GM23338 (cell line): ENCODE measurements around the gene MAP2K3. TPM values are rescaled to one million over a fixed set of nuclear protein-coding genes. Genes with fewer than 3 reads are reported as not detected.

Experiments
- ATAC-seq: fragments of 200-7000 bp; cut with Tn5 transposase; 3 replicates; pipeline ENCODE4 v1.9.1; 2020
- DNase-seq: peaks from one replicate; pipeline ENCODE4 v3.0.0-alpha.2; 2015; ENCODE audit warnings: low spot score
- H2AFZ ChIP-seq: fragments of 200-600 bp; sonication (generic); 2 replicates; pipeline ENCODE4 v1.8.0; 2016; ENCODE audit warnings: antibody characterized with exemption, mild to moderate bottlenecking, moderate library complexity
- H3F3A ChIP-seq: fragments of 200-600 bp; sonication (generic); replicated peaks from 2 replicates; pipeline ENCODE4 v1.8.0; 2017; ENCODE audit warnings: antibody characterized with exemption, mixed run types, low read depth
- H3K27ac ChIP-seq: fragments of 200-600 bp; sonication (generic); 2 replicates; pipeline ENCODE4 v1.6.1; 2016; ENCODE audit warnings: low read depth
- H3K27me3 ChIP-seq: fragments of 200-600 bp; sonication (generic); 2 replicates; pipeline ENCODE4 v1.8.0; 2016; ENCODE audit warnings: mild to moderate bottlenecking, mixed run types, moderate library complexity; ENCODE audit not compliant: insufficient read depth
- H3K36me3 ChIP-seq: fragments of 200-600 bp; sonication (generic); 2 replicates; pipeline ENCODE4 v1.8.0; 2016; ENCODE audit warnings: mild to moderate bottlenecking; ENCODE audit not compliant: insufficient read depth
- H3K4me1 ChIP-seq: fragments of 200-600 bp; sonication (generic); 2 replicates; pipeline ENCODE4 v1.8.0; 2016; ENCODE audit warnings: mild to moderate bottlenecking, moderate library complexity; ENCODE audit not compliant: insufficient read depth
- H3K4me2 ChIP-seq: fragments of 200-600 bp; sonication (generic); 2 replicates; pipeline ENCODE4 v1.7.1; 2017; ENCODE audit warnings: mixed run types
- H3K4me3 ChIP-seq: fragments of 200-600 bp; sonication (generic); 2 replicates; pipeline ENCODE4 v1.6.1; 2016; ENCODE audit warnings: mixed run types
- H3K79me2 ChIP-seq: fragments of 200-600 bp; sonication (generic); replicated peaks from 2 replicates; pipeline ENCODE4 v1.8.0; 2017; ENCODE audit warnings: mild to moderate bottlenecking; ENCODE audit not compliant: insufficient read depth
- H3K9me2 ChIP-seq: fragments of 200-600 bp; sonication (generic); 2 replicates; pipeline ENCODE4 v1.8.0; 2017; ENCODE audit not compliant: insufficient read depth
- H4K20me1 ChIP-seq: fragments of 200-600 bp; sonication (generic); replicated peaks from 2 replicates; pipeline ENCODE4 v1.8.0; 2017; ENCODE audit warnings: mild to moderate bottlenecking; ENCODE audit not compliant: insufficient read depth
- H3K27ac Mint-ChIP-seq: 2 replicates; pipeline ENCODE4 v1.8.0; 2020; ENCODE audit warnings: inconsistent platforms, mild to moderate bottlenecking, moderate library complexity, mixed read lengths
- H3K27me3 Mint-ChIP-seq: 3 replicates; pipeline ENCODE4 v1.8.0; 2022; ENCODE audit warnings: low read depth, mild to moderate bottlenecking, moderate library complexity, mixed read lengths, inconsistent platforms; ENCODE audit not compliant: insufficient read depth, poor library complexity
- H3K36me3 Mint-ChIP-seq: 3 replicates; pipeline ENCODE4 v1.8.0; 2021; ENCODE audit warnings: low read depth, mild to moderate bottlenecking, inconsistent platforms, moderate library complexity, mixed read lengths
- H3K4me1 Mint-ChIP-seq: 3 replicates; pipeline ENCODE4 v1.8.0; 2020; ENCODE audit warnings: mild to moderate bottlenecking, inconsistent platforms, mixed read lengths
- H3K4me3 Mint-ChIP-seq: 3 replicates; pipeline ENCODE4 v1.8.0; 2021; ENCODE audit warnings: moderate library complexity, mild to moderate bottlenecking, inconsistent platforms, mixed read lengths
- H3K9me3 Mint-ChIP-seq: 3 replicates; pipeline ENCODE4 v1.8.0; 2020; ENCODE audit warnings: moderate library complexity, mild to moderate bottlenecking, inconsistent platforms, mixed read lengths
- CTCF ChIP-seq, 2 experiments: fragments of 200-600 bp in 1 of 2; sonication (generic) in 1 of 2; conservative IDR thresholded peaks; 2 replicates each; pipeline versions ENCODE4 v1.5.1 to v1.6.1; 2016 to 2017; ENCODE audit warnings: antibody characterized with exemption in 2 of 2, low read depth in 2 of 2, mild to moderate bottlenecking in 2 of 2, moderate library complexity in 1 of 2
- ETS1 ChIP-seq: IDR thresholded peaks from 2 replicates; pipeline ENCODE4 v1.6.1; 2016; ENCODE audit warnings: antibody characterized with exemption
- EZH2phosphoT487 ChIP-seq: fragments of 200-600 bp; sonication (generic); IDR thresholded peaks from one replicate; pipeline ENCODE4 v1.8.1; 2018; ENCODE audit warnings: antibody characterized with exemption; ENCODE audit not compliant: unreplicated experiment
- JUNB ChIP-seq: IDR thresholded peaks from one replicate; pipeline ENCODE4 v1.6.1; 2016; ENCODE audit warnings: antibody characterized with exemption; ENCODE audit not compliant: unreplicated experiment
- POLR2AphosphoS5 ChIP-seq: IDR thresholded peaks from 2 replicates; pipeline ENCODE4 v1.6.1; 2016; ENCODE audit warnings: antibody characterized with exemption, low read depth
- REST ChIP-seq: IDR thresholded peaks from one replicate; pipeline ENCODE4 v1.6.1; 2018; ENCODE audit warnings: antibody characterized with exemption; ENCODE audit not compliant: unreplicated experiment
- STAT1 ChIP-seq: IDR thresholded peaks from one replicate; pipeline ENCODE4 v1.6.1; 2016; ENCODE audit warnings: antibody characterized with exemption; ENCODE audit not compliant: unreplicated experiment
- ZNF331 ChIP-seq: fragments of 250-450 bp; sonication (Bioruptor Pico); IDR thresholded peaks from 2 replicates; pipeline ENCODE4 v1.5.0; 2020; ENCODE audit warnings: low read depth, mild to moderate bottlenecking, moderate library complexity
- ZNF462 ChIP-seq: fragments of 250-450 bp; sonication (Bioruptor Pico); IDR thresholded peaks from 2 replicates; pipeline ENCODE4 v1.5.0; 2020; ENCODE audit warnings: mild to moderate bottlenecking, moderate library complexity
- polyA plus RNA-seq: library from polyadenylated mRNA; unstranded; fragments of >200 nt; fragmentation: Nextera tagmentation; extraction: Ambion mirVana; gene quantifications from 2 replicates; pipeline ENCODE4 v1.2.1, GENCODE V29; 2016
- total RNA-seq: library from RNA; depleted of rRNA; stranded (reverse); fragments of >200 nt; shearing (Covaris generic); gene quantifications from 2 replicates; pipeline ENCODE4 v1.2.3, GENCODE V29; 2014

Gene MAP2K3
- total and polyA plus RNA-seq, 2 experiments from 2014 or later: 28.5 to 31.7 TPM

DNA sequence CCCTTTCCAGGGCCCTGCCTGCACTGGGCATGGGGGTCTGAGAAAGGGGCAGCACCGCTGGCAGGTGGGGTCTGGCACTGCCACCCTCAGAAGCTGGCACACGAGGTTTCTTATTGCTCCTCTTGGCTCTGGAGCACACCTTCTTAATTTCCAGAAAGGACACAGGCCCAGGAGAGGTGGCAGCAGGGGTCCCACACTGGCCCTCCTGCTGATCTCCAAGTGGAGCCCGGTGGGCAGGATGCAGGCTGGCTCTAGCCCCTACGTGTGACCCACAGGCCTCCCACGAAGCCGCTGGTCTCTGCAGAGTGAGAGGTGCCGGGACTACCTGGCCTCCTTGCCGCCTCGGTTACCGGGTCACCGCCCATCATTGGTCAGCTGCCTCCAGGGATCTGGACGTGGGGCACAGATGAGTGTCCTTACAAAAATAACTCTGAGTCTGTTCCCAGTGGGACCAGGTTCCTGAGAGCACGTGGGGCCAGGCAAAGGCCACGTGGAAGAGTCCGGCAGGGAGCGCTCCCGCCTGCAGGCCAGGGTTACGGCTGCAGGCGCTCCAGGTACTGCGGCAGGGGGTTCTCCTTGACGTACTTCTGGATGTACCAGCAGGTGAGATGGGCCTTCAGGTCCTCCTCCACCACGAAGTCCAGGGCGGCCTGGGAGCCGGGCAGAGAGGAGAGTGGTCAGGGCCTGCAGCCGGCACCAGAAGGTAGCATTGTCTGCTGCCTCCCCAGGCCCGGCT is 41.6 kb upstream of the MAP2K3 start:
- Histone ChIP-seq H4K20me1 (no peaks in the 10 kb centered on the region; the same call in 1 of the 2 replicates), H3K9me2 (no peaks in the 10 kb centered on the region), H3K27ac (no peak overlapping the region), H2AFZ (no peak overlapping the region), H3K4me1 (peaks cover 10% of the 10 kb centered on the region), H3K4me3 (no peak overlapping the region), H3K27me3 (no peaks in the 10 kb centered on the region), H3K36me3 (no peaks in the 10 kb centered on the region), H3K4me2 (no peak overlapping the region), H3K79me2 (no peaks in the 10 kb centered on the region), H3F3A (peaks cover 3% of the 10 kb centered on the region; the same call in 1 of the 2 replicates)
- peaks cover 20% of the 10 kb centered on the region for H3K4me1 Mint-ChIP-seq
- H3K27me3 Mint-ChIP-seq: peaks cover 1% of the 10 kb centered on the region
- H3K4me3 Mint-ChIP-seq: no peak overlapping the region
- H3K9me3 Mint-ChIP-seq: no peaks in the 10 kb centered on the region; the same call in 2 of the 3 replicates
- no peak for DNase-seq
- no peak overlapping the region for H3K27ac Mint-ChIP-seq
- no peak for TF ChIP-seq STAT1
- TF ChIP-seq POLR2AphosphoS5: no peak
- TF ChIP-seq ZNF331: no peak
- no peak for TF ChIP-seq EZH2phosphoT487
- TF ChIP-seq CTCF (conservative IDR thresholded peaks at IDR 0.05; ENCODE audit: low read depth in 2 of 2): no peak
- TF ChIP-seq ETS1: no peak
- no peak for TF ChIP-seq ZNF462 (CRISPR knock-in tag)
- TF ChIP-seq JUNB: no peak
- TF ChIP-seq REST: no peak
- no peak for ATAC-seq
- H3K36me3 Mint-ChIP-seq: no peaks in the 10 kb centered on the region; the same call in 2 of the 3 replicates
